ENCODE data around the gene MAPKAP1. TPM values are rescaled to one million over a fixed set of nuclear protein-coding genes. Genes with fewer than 3 reads are reported as not detected.

The MAPKAP1 gene
- total and polyA plus RNA-seq, 2 of the 13 experiments (the other 11 are each of a cell fraction or from before 2014, with no cell fraction given) = 45.0 to 64.3 TPM

- Histone ChIP-seq H3K9me3 (ENCODE audit: low read length) (no peaks in the 10 kb centered on the region), H3K9ac (ENCODE audit: insufficient read depth, low read depth, low read length) (no peak overlapping the region), H3K36me3 (replicated peaks in 1 of 2; ENCODE audit: control insufficient read depth in 1 of 2, insufficient read depth in 2 of 2, low read length in 2 of 2) (no peaks in the 10 kb centered on the region), H3K4me3 (replicated peaks in 1 of 3; ENCODE audit: insufficient read depth in 1 of 3, low read depth in 2 of 3, low read length in 3 of 3) (no peak overlapping the region), H3K4me1 (ENCODE audit: insufficient read depth, low read length) (peaks cover 20% of the 10 kb centered on the region), H3K27ac (ENCODE audit: extremely low read length, insufficient read depth, low read length) (no peak overlapping the region), H4K20me1 (ENCODE audit: insufficient read depth, low read length) (no peaks in the 10 kb centered on the region), H3K4me2 (ENCODE audit: low read depth, low read length) (no peak overlapping the region), H2AFZ (ENCODE audit: low read length) (no peak overlapping the region), H3K27me3 (ENCODE audit: control insufficient read depth in 1 of 2, insufficient read depth in 2 of 2, low read length in 2 of 2) (no peaks in the 10 kb centered on the region), H3K79me2 (ENCODE audit: insufficient read depth, low read length) (no peaks in the 10 kb centered on the region)
- in situ Hi-C loops (cut with HindIII; ENCODE audit: extremely low pct_ligation_motif_present, low pct_unique_long_range_greater_than_20kb) (no loop called here), intact Hi-C loops (cut with micrococcal nuclease; ENCODE audit: unreplicated experiment) (no loop called here)
- ATAC-seq = no peak
- 86% methylated on average over 4 of the region's 4 CpGs for WGBS (ENCODE audit: low lambda C conversion rate)
- FAIRE-seq = no peak
- BruUV-seq (replicated peaks) = no TSS peak
- ChIA-PET POLR2A (no interaction called here), CTCF (ENCODE audit: low intra/inter-chr PET ratio, low total read pairs) (no interaction called here)
- TF ChIP-seq, protein P1, sequence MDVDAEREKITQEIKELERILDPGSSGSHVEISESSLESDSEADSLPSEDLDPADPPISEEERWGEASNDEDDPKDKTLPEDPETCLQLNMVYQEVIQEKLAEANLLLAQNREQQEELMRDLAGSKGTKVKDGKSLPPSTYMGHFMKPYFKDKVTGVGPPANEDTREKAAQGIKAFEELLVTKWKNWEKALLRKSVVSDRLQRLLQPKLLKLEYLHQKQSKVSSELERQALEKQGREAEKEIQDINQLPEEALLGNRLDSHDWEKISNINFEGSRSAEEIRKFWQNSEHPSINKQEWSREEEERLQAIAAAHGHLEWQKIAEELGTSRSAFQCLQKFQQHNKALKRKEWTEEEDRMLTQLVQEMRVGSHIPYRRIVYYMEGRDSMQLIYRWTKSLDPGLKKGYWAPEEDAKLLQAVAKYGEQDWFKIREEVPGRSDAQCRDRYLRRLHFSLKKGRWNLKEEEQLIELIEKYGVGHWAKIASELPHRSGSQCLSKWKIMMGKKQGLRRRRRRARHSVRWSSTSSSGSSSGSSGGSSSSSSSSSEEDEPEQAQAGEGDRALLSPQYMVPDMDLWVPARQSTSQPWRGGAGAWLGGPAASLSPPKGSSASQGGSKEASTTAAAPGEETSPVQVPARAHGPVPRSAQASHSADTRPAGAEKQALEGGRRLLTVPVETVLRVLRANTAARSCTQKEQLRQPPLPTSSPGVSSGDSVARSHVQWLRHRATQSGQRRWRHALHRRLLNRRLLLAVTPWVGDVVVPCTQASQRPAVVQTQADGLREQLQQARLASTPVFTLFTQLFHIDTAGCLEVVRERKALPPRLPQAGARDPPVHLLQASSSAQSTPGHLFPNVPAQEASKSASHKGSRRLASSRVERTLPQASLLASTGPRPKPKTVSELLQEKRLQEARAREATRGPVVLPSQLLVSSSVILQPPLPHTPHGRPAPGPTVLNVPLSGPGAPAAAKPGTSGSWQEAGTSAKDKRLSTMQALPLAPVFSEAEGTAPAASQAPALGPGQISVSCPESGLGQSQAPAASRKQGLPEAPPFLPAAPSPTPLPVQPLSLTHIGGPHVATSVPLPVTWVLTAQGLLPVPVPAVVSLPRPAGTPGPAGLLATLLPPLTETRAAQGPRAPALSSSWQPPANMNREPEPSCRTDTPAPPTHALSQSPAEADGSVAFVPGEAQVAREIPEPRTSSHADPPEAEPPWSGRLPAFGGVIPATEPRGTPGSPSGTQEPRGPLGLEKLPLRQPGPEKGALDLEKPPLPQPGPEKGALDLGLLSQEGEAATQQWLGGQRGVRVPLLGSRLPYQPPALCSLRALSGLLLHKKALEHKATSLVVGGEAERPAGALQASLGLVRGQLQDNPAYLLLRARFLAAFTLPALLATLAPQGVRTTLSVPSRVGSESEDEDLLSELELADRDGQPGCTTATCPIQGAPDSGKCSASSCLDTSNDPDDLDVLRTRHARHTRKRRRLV (CRISPR knock-in tag; IDR thresholded peaks at IDR 0.05) = no peak
- TF ChIP-seq, protein P2, sequence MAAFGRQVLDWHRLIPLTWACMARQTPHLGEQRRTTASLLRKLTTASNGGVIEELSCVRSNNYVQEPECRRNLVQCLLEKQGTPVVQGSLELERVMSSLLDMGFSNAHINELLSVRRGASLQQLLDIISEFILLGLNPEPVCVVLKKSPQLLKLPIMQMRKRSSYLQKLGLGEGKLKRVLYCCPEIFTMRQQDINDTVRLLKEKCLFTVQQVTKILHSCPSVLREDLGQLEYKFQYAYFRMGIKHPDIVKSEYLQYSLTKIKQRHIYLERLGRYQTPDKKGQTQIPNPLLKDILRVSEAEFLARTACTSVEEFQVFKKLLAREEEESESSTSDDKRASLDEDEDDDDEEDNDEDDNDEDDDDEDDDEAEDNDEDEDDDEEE (CRISPR knock-in tag; IDR thresholded peaks at IDR 0.05) = no peak
- TF ChIP-seq SP4 (CRISPR knock-in tag; IDR thresholded peaks at IDR 0.05) = no peak
- TF ChIP-seq GABPA (IDR thresholded peaks at IDR 0.05; ENCODE audit: low read depth, low read length) = no peak
- no peak for TF ChIP-seq GABPA (CRISPR knock-in tag; IDR thresholded peaks at IDR 0.05; ENCODE audit: low read depth)
- TF ChIP-seq ZUFSP (CRISPR knock-in tag; IDR thresholded peaks at IDR 0.05; ENCODE audit: borderline replicate concordance) = no peak
- TF ChIP-seq, protein P3, sequence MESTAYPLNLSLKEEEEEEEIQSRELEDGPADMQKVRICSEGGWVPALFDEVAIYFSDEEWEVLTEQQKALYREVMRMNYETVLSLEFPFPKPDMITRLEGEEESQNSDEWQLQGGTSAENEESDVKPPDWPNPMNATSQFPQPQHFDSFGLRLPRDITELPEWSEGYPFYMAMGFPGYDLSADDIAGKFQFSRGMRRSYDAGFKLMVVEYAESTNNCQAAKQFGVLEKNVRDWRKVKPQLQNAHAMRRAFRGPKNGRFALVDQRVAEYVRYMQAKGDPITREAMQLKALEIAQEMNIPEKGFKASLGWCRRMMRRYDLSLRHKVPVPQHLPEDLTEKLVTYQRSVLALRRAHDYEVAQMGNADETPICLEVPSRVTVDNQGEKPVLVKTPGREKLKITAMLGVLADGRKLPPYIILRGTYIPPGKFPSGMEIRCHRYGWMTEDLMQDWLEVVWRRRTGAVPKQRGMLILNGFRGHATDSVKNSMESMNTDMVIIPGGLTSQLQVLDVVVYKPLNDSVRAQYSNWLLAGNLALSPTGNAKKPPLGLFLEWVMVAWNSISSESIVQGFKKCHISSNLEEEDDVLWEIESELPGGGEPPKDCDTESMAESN (CRISPR knock-in tag; conservative IDR thresholded peaks at IDR 0.05) = no peak
- no peak for TF ChIP-seq ZNF569 (CRISPR knock-in tag; IDR thresholded peaks at IDR 0.05; ENCODE audit: borderline replicate concordance)
- no peak for DNase-seq (ENCODE audit: low spot score)
These were observed 103.5 kb downstream of the MAPKAP1 start for GRCh38 chr9:125603478-125604021.

All from HepG2 (cell line).